ENCODE data around the gene MGMT. TPM values are rescaled to one million over a fixed set of nuclear protein-coding genes. Genes with fewer than 3 reads are reported as not detected.

The MGMT gene
- total RNA-seq, 1 donor from 2014 or later: 13.6 TPM

DNA sequence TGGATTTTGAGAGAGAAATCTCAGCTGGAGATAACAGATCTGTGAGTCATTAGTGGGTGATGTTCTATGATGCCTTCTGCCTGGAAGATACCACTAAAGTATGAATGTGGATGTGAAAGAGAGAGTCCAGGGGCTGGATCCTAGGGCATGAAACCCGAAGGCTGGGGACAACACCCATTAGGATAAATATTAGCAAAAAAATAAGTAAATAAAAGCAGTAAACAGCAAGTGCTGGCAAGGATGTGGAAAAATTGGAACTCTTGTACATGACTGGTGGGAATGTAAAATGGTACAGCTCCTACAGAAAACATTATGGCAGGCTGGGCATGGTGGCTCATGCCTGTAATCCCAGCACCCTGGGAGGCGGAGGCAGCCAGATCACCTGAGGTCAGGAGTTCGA, 16.6 kb upstream of the MGMT start:
- H3K4me1 Mint-ChIP-seq (ENCODE audit: low read depth): no peaks in the 10 kb centered on the region
- no peak overlapping the region for H3K27ac Mint-ChIP-seq
- H3K36me3 Mint-ChIP-seq (ENCODE audit: insufficient read depth): no peaks in the 10 kb centered on the region
- TF ChIP-seq, protein P1, sequence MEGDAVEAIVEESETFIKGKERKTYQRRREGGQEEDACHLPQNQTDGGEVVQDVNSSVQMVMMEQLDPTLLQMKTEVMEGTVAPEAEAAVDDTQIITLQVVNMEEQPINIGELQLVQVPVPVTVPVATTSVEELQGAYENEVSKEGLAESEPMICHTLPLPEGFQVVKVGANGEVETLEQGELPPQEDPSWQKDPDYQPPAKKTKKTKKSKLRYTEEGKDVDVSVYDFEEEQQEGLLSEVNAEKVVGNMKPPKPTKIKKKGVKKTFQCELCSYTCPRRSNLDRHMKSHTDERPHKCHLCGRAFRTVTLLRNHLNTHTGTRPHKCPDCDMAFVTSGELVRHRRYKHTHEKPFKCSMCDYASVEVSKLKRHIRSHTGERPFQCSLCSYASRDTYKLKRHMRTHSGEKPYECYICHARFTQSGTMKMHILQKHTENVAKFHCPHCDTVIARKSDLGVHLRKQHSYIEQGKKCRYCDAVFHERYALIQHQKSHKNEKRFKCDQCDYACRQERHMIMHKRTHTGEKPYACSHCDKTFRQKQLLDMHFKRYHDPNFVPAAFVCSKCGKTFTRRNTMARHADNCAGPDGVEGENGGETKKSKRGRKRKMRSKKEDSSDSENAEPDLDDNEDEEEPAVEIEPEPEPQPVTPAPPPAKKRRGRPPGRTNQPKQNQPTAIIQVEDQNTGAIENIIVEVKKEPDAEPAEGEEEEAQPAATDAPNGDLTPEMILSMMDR (IDR thresholded peaks at IDR 0.05; ENCODE audit: unreplicated experiment): no peak
- peaks cover 40% of the 10 kb centered on the region for H3K27me3 Mint-ChIP-seq
- H3K9me3 Mint-ChIP-seq (ENCODE audit: low read depth): no peaks in the 10 kb centered on the region
- no peak for DNase-seq (ENCODE audit: low spot score, unreplicated experiment)
- no peak overlapping the region for H3K4me3 Mint-ChIP-seq (ENCODE audit: low read depth)

DNA sequence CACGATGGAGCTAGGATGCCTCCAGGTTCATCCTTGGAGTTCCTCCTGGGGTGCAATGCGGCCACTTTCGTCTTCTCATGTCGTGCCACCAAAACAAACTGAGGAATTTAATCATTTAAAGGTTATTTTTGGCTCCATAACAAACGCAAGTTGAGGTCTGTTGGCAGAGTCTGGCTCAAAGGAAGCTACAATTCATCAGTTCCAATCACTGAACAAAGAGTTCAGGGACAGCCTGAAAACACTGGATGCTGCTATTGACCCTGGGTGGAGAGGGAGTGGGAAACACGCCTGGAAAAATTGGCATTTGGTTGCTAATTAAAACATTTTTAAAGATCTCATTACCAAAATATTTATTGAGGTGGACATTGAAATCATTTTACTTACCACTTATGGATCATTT, 11.4 kb upstream of the MGMT start:
- no peak for DNase-seq (ENCODE audit: low spot score, unreplicated experiment)
- peaks cover 47% of the 10 kb centered on the region for H3K27me3 Mint-ChIP-seq
- no peaks in the 10 kb centered on the region for H3K9me3 Mint-ChIP-seq (ENCODE audit: low read depth)
- no peaks in the 10 kb centered on the region for H3K4me1 Mint-ChIP-seq (ENCODE audit: low read depth)
- H3K4me3 Mint-ChIP-seq (ENCODE audit: low read depth): no peak overlapping the region
- H3K36me3 Mint-ChIP-seq (ENCODE audit: insufficient read depth): no peaks in the 10 kb centered on the region
- no peak overlapping the region for H3K27ac Mint-ChIP-seq
- TF ChIP-seq, protein P1 (IDR thresholded peaks at IDR 0.05; ENCODE audit: unreplicated experiment): no peak

DNA sequence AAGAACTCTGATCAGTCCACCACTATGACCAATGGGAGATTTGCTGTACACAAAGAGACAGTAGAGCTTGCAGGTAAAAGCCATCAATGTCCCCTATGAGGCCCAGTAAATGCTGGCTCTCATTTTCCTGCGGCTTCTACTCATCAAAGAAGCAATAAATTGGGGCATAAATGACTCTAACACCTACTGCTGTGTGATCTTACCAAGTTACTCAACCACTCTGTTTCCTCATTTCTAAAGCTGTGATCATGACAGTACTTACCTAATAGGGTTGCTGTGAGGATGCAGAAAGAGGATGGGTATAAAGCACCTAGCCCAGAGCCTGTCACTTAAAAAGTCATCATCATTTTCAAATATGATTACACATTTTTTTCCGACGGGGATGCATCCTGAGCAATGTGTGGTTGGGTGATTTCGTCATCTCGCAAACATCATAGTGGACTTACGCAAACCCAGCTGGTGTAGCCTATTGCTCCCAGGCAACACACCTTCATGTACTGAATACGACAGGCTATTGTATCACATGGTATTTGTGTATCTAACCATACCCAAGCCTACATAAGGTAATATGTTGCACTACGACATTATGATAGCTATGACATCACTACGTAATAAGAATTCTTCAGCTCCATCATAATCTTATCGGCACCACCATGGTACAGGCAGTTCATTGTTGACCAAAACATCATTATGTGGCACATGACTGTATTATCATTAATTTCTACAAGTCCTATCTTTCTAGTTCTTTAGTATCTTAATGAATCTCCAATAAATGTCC, 7.1 kb upstream of the MGMT start:
- peaks cover 49% of the 10 kb centered on the region for H3K27me3 Mint-ChIP-seq
- DNase-seq (ENCODE audit: low spot score, unreplicated experiment): no peak
- no peaks in the 10 kb centered on the region for H3K9me3 Mint-ChIP-seq (ENCODE audit: low read depth)
- H3K4me3 Mint-ChIP-seq (ENCODE audit: low read depth): no peak overlapping the region
- no peak overlapping the region for H3K27ac Mint-ChIP-seq
- H3K4me1 Mint-ChIP-seq (ENCODE audit: low read depth): no peaks in the 10 kb centered on the region
- TF ChIP-seq, protein P1 (IDR thresholded peaks at IDR 0.05; ENCODE audit: unreplicated experiment): no peak
- H3K36me3 Mint-ChIP-seq (ENCODE audit: insufficient read depth): no peaks in the 10 kb centered on the region

- Mint-ChIP-seq H3K36me3 (ENCODE audit: insufficient read depth) (no peaks in the 10 kb centered on the region), H3K27me3 (peaks cover 36% of the 10 kb centered on the region), H3K27ac (no peak overlapping the region), H3K4me3 (ENCODE audit: low read depth) (no peak overlapping the region), H3K4me1 (ENCODE audit: low read depth) (no peaks in the 10 kb centered on the region), H3K9me3 (ENCODE audit: low read depth) (no peaks in the 10 kb centered on the region)
- no peak for DNase-seq (ENCODE audit: low spot score, unreplicated experiment)
- TF ChIP-seq, protein P1 (IDR thresholded peaks at IDR 0.05; ENCODE audit: unreplicated experiment): no peak
These were observed 4.7 kb upstream of the MGMT start for GRCh38 chr10:129462257-129462795.

DNA sequence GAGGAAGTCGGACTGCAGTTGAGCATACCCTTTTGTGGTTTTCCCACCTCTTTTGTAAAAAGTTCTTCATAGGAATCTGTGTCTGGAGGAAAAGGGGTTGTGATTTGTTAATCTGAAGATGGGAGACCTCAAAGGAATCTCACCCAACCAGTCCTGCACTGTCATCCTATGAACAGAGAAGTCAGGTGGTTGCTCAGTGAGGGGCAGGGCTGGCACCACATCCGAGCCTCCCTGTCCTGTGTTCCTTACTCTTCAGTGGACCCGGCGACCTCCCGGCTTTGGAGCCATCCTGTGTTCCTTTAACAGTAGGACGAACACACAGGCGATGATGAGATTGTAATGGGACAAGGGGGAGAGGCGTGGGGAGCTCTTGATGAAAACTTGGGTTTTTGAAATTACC, 2.8 kb upstream of the MGMT start:
- peak overlapping the region; percentile 17 for H3K27ac Mint-ChIP-seq
- no peak for DNase-seq (ENCODE audit: low spot score, unreplicated experiment)
- H3K4me3 Mint-ChIP-seq (ENCODE audit: low read depth): no peak overlapping the region

More for the DNA sequence above, 2.8 kb upstream of the MGMT start:
- TF ChIP-seq, protein P1 (IDR thresholded peaks at IDR 0.05; ENCODE audit: unreplicated experiment): no peak
- peaks cover 3% of the 10 kb centered on the region for H3K4me1 Mint-ChIP-seq (ENCODE audit: low read depth)
- no peaks in the 10 kb centered on the region for H3K36me3 Mint-ChIP-seq (ENCODE audit: insufficient read depth)
- no peaks in the 10 kb centered on the region for H3K9me3 Mint-ChIP-seq (ENCODE audit: low read depth)
- peaks cover 23% of the 10 kb centered on the region for H3K27me3 Mint-ChIP-seq

Data from progenitor cell of endocrine pancreas (in vitro differentiated cells).